ENCODE measurements around the gene CNTNAP1.

CNTNAP1 gene

GRCh38 chr17:42685831-42686230, 3.5 kb downstream of the CNTNAP1 start:
- DNase-seq (ENCODE audit: low read depth, low spot score), result no peak
- no peak for TF ChIP-seq CTCF (IDR thresholded peaks at IDR 0.05; ENCODE audit: low read depth, low read length)
- H3K4me3 ChIP-seq (ENCODE audit: low read depth, low read length), result no peak overlapping the region
- in situ Hi-C loops (cut with HindIII; ENCODE audit: low sequenced_read_pairs), result no loop called here

- DNase-seq (ENCODE audit: low read depth, low spot score), result no peak
- in situ Hi-C loops (cut with HindIII; ENCODE audit: low sequenced_read_pairs), result no loop called here
- H3K4me3 ChIP-seq (ENCODE audit: low read depth, low read length), result no peak overlapping the region
- TF ChIP-seq CTCF (IDR thresholded peaks at IDR 0.05; ENCODE audit: low read depth, low read length), result no peak
Measured at GRCh38 chr17:42686520-42687128, 4.3 kb downstream of the CNTNAP1 start.

DNA sequence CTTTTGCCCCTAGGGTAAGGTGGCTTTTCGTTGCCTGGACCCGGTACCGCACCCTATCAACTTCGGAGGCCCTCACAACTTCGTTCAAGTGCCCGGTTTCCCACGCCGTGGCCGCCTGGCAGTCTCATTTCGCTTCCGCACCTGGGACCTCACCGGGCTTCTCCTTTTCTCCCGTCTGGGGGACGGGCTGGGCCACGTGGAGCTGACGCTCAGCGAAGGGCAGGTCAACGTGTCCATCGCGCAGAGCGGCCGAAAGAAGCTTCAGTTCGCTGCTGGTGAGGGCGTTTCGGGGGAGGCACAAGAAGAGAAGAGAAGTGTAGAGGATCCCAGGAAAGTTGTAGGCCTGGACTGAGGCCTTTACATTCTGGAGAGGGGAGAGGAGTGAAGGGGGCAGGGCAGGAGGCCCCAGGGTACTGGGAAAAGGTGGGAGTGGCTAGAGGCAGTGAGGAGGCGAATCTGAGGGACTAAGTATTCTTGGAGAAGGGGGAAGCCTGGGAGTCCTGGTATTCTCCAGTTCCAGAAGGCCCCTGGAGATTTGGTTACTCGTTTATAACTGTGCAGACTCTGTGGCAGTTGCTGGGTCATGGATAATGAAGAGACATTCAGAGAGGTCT, 5.5 kb downstream of the CNTNAP1 start:
- DNase-seq (ENCODE audit: low read depth, low spot score), result no peak
- H3K4me3 ChIP-seq (ENCODE audit: low read depth, low read length), result no peak overlapping the region
- no peak for TF ChIP-seq CTCF (IDR thresholded peaks at IDR 0.05; ENCODE audit: low read depth, low read length)
- in situ Hi-C loops (cut with HindIII; ENCODE audit: low sequenced_read_pairs), result no loop called here

- TF ChIP-seq CTCF (IDR thresholded peaks at IDR 0.05; ENCODE audit: low read depth, low read length), result no peak
- in situ Hi-C loops (cut with HindIII; ENCODE audit: low sequenced_read_pairs), result no loop called here
- H3K4me3 ChIP-seq (ENCODE audit: low read depth, low read length), result no peak overlapping the region
Measured at GRCh38 chr17:42690596-42690995, 8.3 kb downstream of the CNTNAP1 start.

DNA sequence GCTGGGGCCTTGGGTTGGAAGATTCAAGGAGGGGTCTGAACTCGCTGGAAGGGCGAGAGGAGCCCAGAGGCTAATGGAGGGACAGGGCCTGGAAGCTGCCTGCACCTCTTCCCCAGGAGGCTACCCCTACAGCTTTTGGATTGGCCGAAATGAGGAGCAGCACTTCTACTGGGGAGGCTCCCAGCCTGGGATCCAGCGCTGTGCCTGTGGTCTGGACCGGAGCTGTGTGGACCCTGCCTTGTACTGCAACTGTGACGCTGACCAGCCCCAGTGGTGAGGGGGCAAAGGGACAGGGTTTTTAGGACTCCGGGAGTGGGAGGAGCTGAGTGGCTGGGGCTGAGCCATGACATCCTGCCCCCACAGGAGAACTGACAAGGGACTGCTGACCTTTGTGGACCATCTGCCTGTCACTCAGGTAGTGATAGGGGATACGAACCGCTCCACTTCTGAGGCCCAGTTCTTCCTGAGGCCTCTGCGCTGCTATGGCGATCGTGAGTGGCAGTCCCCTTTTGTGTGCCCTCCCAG, 8.8 kb downstream of the CNTNAP1 start:
- no peak for DNase-seq (ENCODE audit: low read depth, low spot score)
- in situ Hi-C loops (cut with HindIII; ENCODE audit: low sequenced_read_pairs), result no loop called here
- no peak for TF ChIP-seq CTCF (IDR thresholded peaks at IDR 0.05; ENCODE audit: low read depth, low read length)
- H3K4me3 ChIP-seq (ENCODE audit: low read depth, low read length), result no peak overlapping the region

More at GRCh38 chr17:42690596-42690995, 8.3 kb downstream of the CNTNAP1 start:
- DNase-seq (ENCODE audit: low read depth, low spot score), result no peak

DNA sequence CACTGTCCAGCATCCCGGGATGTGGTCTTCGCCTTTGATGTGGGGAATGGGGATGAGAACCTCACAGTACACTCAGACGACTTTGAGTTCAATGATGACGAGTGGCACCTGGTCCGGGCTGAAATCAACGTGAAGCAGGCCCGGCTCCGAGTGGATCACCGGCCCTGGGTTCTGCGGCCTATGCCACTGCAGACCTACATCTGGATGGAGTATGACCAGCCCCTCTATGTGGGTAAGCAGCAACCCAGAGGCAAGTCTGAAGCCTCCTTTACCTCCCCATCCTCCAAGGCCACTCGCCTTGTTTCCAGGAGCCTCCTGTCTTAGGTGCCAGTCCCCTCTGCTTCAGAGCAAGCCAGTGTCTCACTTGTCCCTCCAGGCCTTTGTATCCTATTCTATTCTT, 10.2 kb downstream of the CNTNAP1 start:
- DNase-seq (ENCODE audit: low read depth, low spot score), result no peak
- in situ Hi-C loops (cut with HindIII; ENCODE audit: low sequenced_read_pairs), result no loop called here
- no peak for TF ChIP-seq CTCF (IDR thresholded peaks at IDR 0.05; ENCODE audit: low read depth, low read length)
- no peak overlapping the region for H3K4me3 ChIP-seq (ENCODE audit: low read depth, low read length)
